GM23338 (cell line): ENCODE measurements around the gene IL15RA. TPM values are rescaled to one million over a fixed set of nuclear protein-coding genes. Genes with fewer than 3 reads are reported as not detected.

Source experiments
- ATAC-seq: fragments of 200-7000 bp; cut with Tn5 transposase; 3 replicates; pipeline ENCODE4 v1.9.1; 2020
- DNase-seq: peaks from one replicate; pipeline ENCODE4 v3.0.0-alpha.2; 2015; ENCODE audit warnings: low spot score
- H2AFZ ChIP-seq: fragments of 200-600 bp; sonication (generic); 2 replicates; pipeline ENCODE4 v1.8.0; 2016; ENCODE audit warnings: antibody characterized with exemption, mild to moderate bottlenecking, moderate library complexity
- H3F3A ChIP-seq: fragments of 200-600 bp; sonication (generic); replicated peaks from 2 replicates; pipeline ENCODE4 v1.8.0; 2017; ENCODE audit warnings: antibody characterized with exemption, mixed run types, low read depth
- H3K27ac ChIP-seq: fragments of 200-600 bp; sonication (generic); 2 replicates; pipeline ENCODE4 v1.6.1; 2016; ENCODE audit warnings: low read depth
- H3K27me3 ChIP-seq: fragments of 200-600 bp; sonication (generic); 2 replicates; pipeline ENCODE4 v1.8.0; 2016; ENCODE audit warnings: mild to moderate bottlenecking, mixed run types, moderate library complexity; ENCODE audit not compliant: insufficient read depth
- H3K36me3 ChIP-seq: fragments of 200-600 bp; sonication (generic); 2 replicates; pipeline ENCODE4 v1.8.0; 2016; ENCODE audit warnings: mild to moderate bottlenecking; ENCODE audit not compliant: insufficient read depth
- H3K4me1 ChIP-seq: fragments of 200-600 bp; sonication (generic); 2 replicates; pipeline ENCODE4 v1.8.0; 2016; ENCODE audit warnings: mild to moderate bottlenecking, moderate library complexity; ENCODE audit not compliant: insufficient read depth
- H3K4me2 ChIP-seq: fragments of 200-600 bp; sonication (generic); 2 replicates; pipeline ENCODE4 v1.7.1; 2017; ENCODE audit warnings: mixed run types
- H3K4me3 ChIP-seq: fragments of 200-600 bp; sonication (generic); 2 replicates; pipeline ENCODE4 v1.6.1; 2016; ENCODE audit warnings: mixed run types
- H3K79me2 ChIP-seq: fragments of 200-600 bp; sonication (generic); replicated peaks from 2 replicates; pipeline ENCODE4 v1.8.0; 2017; ENCODE audit warnings: mild to moderate bottlenecking; ENCODE audit not compliant: insufficient read depth
- H3K9me2 ChIP-seq: fragments of 200-600 bp; sonication (generic); 2 replicates; pipeline ENCODE4 v1.8.0; 2017; ENCODE audit not compliant: insufficient read depth
- H4K20me1 ChIP-seq: fragments of 200-600 bp; sonication (generic); replicated peaks from 2 replicates; pipeline ENCODE4 v1.8.0; 2017; ENCODE audit warnings: mild to moderate bottlenecking; ENCODE audit not compliant: insufficient read depth
- H3K27ac Mint-ChIP-seq: 2 replicates; pipeline ENCODE4 v1.8.0; 2020; ENCODE audit warnings: inconsistent platforms, mild to moderate bottlenecking, moderate library complexity, mixed read lengths
- H3K27me3 Mint-ChIP-seq: 3 replicates; pipeline ENCODE4 v1.8.0; 2022; ENCODE audit warnings: low read depth, mild to moderate bottlenecking, moderate library complexity, mixed read lengths, inconsistent platforms; ENCODE audit not compliant: insufficient read depth, poor library complexity
- H3K36me3 Mint-ChIP-seq: 3 replicates; pipeline ENCODE4 v1.8.0; 2021; ENCODE audit warnings: low read depth, mild to moderate bottlenecking, inconsistent platforms, moderate library complexity, mixed read lengths
- H3K4me1 Mint-ChIP-seq: 3 replicates; pipeline ENCODE4 v1.8.0; 2020; ENCODE audit warnings: mild to moderate bottlenecking, inconsistent platforms, mixed read lengths
- H3K4me3 Mint-ChIP-seq: 3 replicates; pipeline ENCODE4 v1.8.0; 2021; ENCODE audit warnings: moderate library complexity, mild to moderate bottlenecking, inconsistent platforms, mixed read lengths
- H3K9me3 Mint-ChIP-seq: 3 replicates; pipeline ENCODE4 v1.8.0; 2020; ENCODE audit warnings: moderate library complexity, mild to moderate bottlenecking, inconsistent platforms, mixed read lengths
- CREB1 ChIP-seq: fragments of 250-450 bp; sonication (Bioruptor Pico); IDR thresholded peaks from 2 replicates; pipeline ENCODE4 v1.5.0; 2020; ENCODE audit warnings: low read depth, mild to moderate bottlenecking, moderate library complexity
- CTCF ChIP-seq, 2 experiments: fragments of 200-600 bp in 1 of 2; sonication (generic) in 1 of 2; conservative IDR thresholded peaks; 2 replicates each; pipeline versions ENCODE4 v1.5.1 to v1.6.1; 2016 to 2017; ENCODE audit warnings: antibody characterized with exemption in 2 of 2, low read depth in 2 of 2, mild to moderate bottlenecking in 2 of 2, moderate library complexity in 1 of 2
- EZH2 ChIP-seq: fragments of 200-600 bp; sonication (generic); IDR thresholded peaks from one replicate; pipeline ENCODE4 v1.8.0; 2017; ENCODE audit warnings: antibody characterized with exemption, mild to moderate bottlenecking, low read depth; ENCODE audit not compliant: unreplicated experiment
- NANOG ChIP-seq: IDR thresholded peaks from 2 replicates; pipeline ENCODE4 v1.6.1; 2016; ENCODE audit warnings: antibody characterized with exemption, borderline replicate concordance
- POLR2AphosphoS5 ChIP-seq: IDR thresholded peaks from 2 replicates; pipeline ENCODE4 v1.6.1; 2016; ENCODE audit warnings: antibody characterized with exemption, low read depth
- REST ChIP-seq: IDR thresholded peaks from one replicate; pipeline ENCODE4 v1.6.1; 2018; ENCODE audit warnings: antibody characterized with exemption; ENCODE audit not compliant: unreplicated experiment
- STAT1 ChIP-seq: IDR thresholded peaks from one replicate; pipeline ENCODE4 v1.6.1; 2016; ENCODE audit warnings: antibody characterized with exemption; ENCODE audit not compliant: unreplicated experiment
- ZNF331 ChIP-seq: fragments of 250-450 bp; sonication (Bioruptor Pico); IDR thresholded peaks from 2 replicates; pipeline ENCODE4 v1.5.0; 2020; ENCODE audit warnings: low read depth, mild to moderate bottlenecking, moderate library complexity
- ZNF462 ChIP-seq: fragments of 250-450 bp; sonication (Bioruptor Pico); IDR thresholded peaks from 2 replicates; pipeline ENCODE4 v1.5.0; 2020; ENCODE audit warnings: mild to moderate bottlenecking, moderate library complexity
- polyA plus RNA-seq: library from polyadenylated mRNA; unstranded; fragments of >200 nt; fragmentation: Nextera tagmentation; extraction: Ambion mirVana; gene quantifications from 2 replicates; pipeline ENCODE4 v1.2.1, GENCODE V29; 2016
- total RNA-seq: library from RNA; depleted of rRNA; stranded (reverse); fragments of >200 nt; shearing (Covaris generic); gene quantifications from 2 replicates; pipeline ENCODE4 v1.2.3, GENCODE V29; 2014
- TF ChIP-seq, protein P1 (sequence below): IDR thresholded peaks from 2 replicates; pipeline ENCODE4 v1.6.1; 2016; ENCODE audit warnings: antibody characterized with exemption

The IL15RA gene
- total and polyA plus RNA-seq, 2 experiments from 2014 or later, result 1.6 to 2.2 TPM

GRCh38 chr10:6010569-6010968, 33.2 kb upstream of the IL15RA start:
- H4K20me1 ChIP-seq, result no peaks in the 10 kb centered on the region
- DNase-seq, result no peak
- no peak overlapping the region for H3K4me3 Mint-ChIP-seq
- no peaks in the 10 kb centered on the region for H3K27me3 ChIP-seq
- ATAC-seq, result no peak
- H3K36me3 ChIP-seq, result no peaks in the 10 kb centered on the region
- no peaks in the 10 kb centered on the region for H3F3A ChIP-seq
- H3K79me2 ChIP-seq, result no peaks in the 10 kb centered on the region
- H2AFZ ChIP-seq, result no peak overlapping the region
- H3K27ac ChIP-seq, result no peak overlapping the region
- no peak overlapping the region for H3K4me3 ChIP-seq
- H3K9me2 ChIP-seq, result no peaks in the 10 kb centered on the region
- H3K4me1 ChIP-seq, result 0 out of 2 replicates have a peak, but pooled peaks cover 5% of the 10 kb centered on the region
- H3K9me3 Mint-ChIP-seq, result peaks cover 5% of the 10 kb centered on the region; the same call in 2 of the 3 replicates
- peaks cover 17% of the 10 kb centered on the region for H3K4me1 Mint-ChIP-seq
- H3K36me3 Mint-ChIP-seq, result no peaks in the 10 kb centered on the region
- peaks cover 7% of the 10 kb centered on the region for H3K27me3 Mint-ChIP-seq
- H3K4me2 ChIP-seq, result no peak overlapping the region
- no peak overlapping the region for H3K27ac Mint-ChIP-seq
- TF ChIP-seq ZNF331 (CRISPR knock-in tag) (no peak), NANOG (no peak), POLR2AphosphoS5 (no peak), ZNF462 (CRISPR knock-in tag) (no peak), REST (no peak), CTCF (conservative IDR thresholded peaks at IDR 0.05; ENCODE audit: low read depth in 2 of 2) (no peak), STAT1 (no peak), CREB1 (CRISPR knock-in tag) (no peak), EZH2 (no peak)
- TF ChIP-seq, protein P1, sequence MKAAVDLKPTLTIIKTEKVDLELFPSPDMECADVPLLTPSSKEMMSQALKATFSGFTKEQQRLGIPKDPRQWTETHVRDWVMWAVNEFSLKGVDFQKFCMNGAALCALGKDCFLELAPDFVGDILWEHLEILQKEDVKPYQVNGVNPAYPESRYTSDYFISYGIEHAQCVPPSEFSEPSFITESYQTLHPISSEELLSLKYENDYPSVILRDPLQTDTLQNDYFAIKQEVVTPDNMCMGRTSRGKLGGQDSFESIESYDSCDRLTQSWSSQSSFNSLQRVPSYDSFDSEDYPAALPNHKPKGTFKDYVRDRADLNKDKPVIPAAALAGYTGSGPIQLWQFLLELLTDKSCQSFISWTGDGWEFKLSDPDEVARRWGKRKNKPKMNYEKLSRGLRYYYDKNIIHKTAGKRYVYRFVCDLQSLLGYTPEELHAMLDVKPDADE, result no peak
